HG03159 (cell line): ENCODE data around the gene DCTN3.

Experiments used
- ATAC-seq: cut with Tn5 transposase; IDR thresholded peaks from one replicate; pipeline ENCODE4 v1.9.1; 2021; ENCODE audit warnings: mild to moderate bottlenecking, moderate library complexity; ENCODE audit not compliant: unreplicated experiment

Gene DCTN3

GRCh38 chr9:34575241-34575640 is 45.1 kb downstream of the DCTN3 start:
- no peak for ATAC-seq

GRCh38 chr9:34574571-34574970 is 45.7 kb downstream of the DCTN3 start:
- ATAC-seq: no peak

GRCh38 chr9:34573599-34574325 is 46.5 kb downstream of the DCTN3 start:
- no peak for ATAC-seq

GRCh38 chr9:34572628-34573027 is 47.7 kb downstream of the DCTN3 start:
- no peak for ATAC-seq

- ATAC-seq: no peak
Measured at GRCh38 chr9:34572092-34572491, 48.2 kb downstream of the DCTN3 start.

GRCh38 chr9:34571481-34571810 is 48.8 kb downstream of the DCTN3 start:
- no peak for ATAC-seq

- no peak for ATAC-seq
Measured at GRCh38 chr9:34570809-34571480, 49.4 kb downstream of the DCTN3 start.

- no peak for ATAC-seq
Measured at GRCh38 chr9:34570376-34570775, 49.9 kb downstream of the DCTN3 start.

- no peak for ATAC-seq
Measured at GRCh38 chr9:34568774-34569173, 51.5 kb downstream of the DCTN3 start.

GRCh38 chr9:34568133-34568532 is 52.2 kb downstream of the DCTN3 start:
- ATAC-seq: no peak

- no peak for ATAC-seq
Measured at GRCh38 chr9:34566972-34567371, 53.3 kb downstream of the DCTN3 start.

GRCh38 chr9:34566322-34566721 is 54.0 kb downstream of the DCTN3 start:
- no peak for ATAC-seq

GRCh38 chr9:34565856-34566255 is 54.4 kb downstream of the DCTN3 start:
- ATAC-seq: no peak

GRCh38 chr9:34564617-34565016 is 55.7 kb downstream of the DCTN3 start:
- ATAC-seq: no peak
